LNCaP clone FGC (cell line): Measurements from ENCODE around the gene NEMP1.

Experiments used
- DNase-seq: peaks from one replicate; pipeline ENCODE4 v3.0.0-alpha.2; 2011; ENCODE audit warnings: low read depth
- H3K4me3 ChIP-seq: 2 replicates; pipeline ENCODE4 v1.5.1; 2011; ENCODE audit warnings: mild to moderate bottlenecking, low read depth, low read length, control low read depth
- CTCF ChIP-seq: IDR thresholded peaks from 2 replicates; pipeline ENCODE4 v1.5.1; 2012; ENCODE audit warnings: mild to moderate bottlenecking; ENCODE audit not compliant: control insufficient read depth, insufficient read depth; ENCODE audit errors: extremely low read depth

The NEMP1 gene

GRCh38 chr12:57049119-57049446, 29.5 kb downstream of the NEMP1 start:
- TF ChIP-seq CTCF: no peak
- no peak overlapping the region for H3K4me3 ChIP-seq
- DNase-seq: no peak

GRCh38 chr12:57048423-57049118, 30.0 kb downstream of the NEMP1 start:
- no peak for TF ChIP-seq CTCF
- H3K4me3 ChIP-seq: no peak overlapping the region
- no peak for DNase-seq

GRCh38 chr12:57047981-57048380, 30.6 kb downstream of the NEMP1 start:
- TF ChIP-seq CTCF: no peak

GRCh38 chr12:57046947-57047890, 31.4 kb downstream of the NEMP1 start:
- TF ChIP-seq CTCF: no peak

More at GRCh38 chr12:57047981-57048380, 30.6 kb downstream of the NEMP1 start:
- DNase-seq: no peak
- no peak overlapping the region for H3K4me3 ChIP-seq

GRCh38 chr12:57046086-57046791, 32.4 kb downstream of the NEMP1 start:
- no peak for DNase-seq
- no peak for TF ChIP-seq CTCF

More at GRCh38 chr12:57046947-57047890, 31.4 kb downstream of the NEMP1 start:
- DNase-seq: no peak
- H3K4me3 ChIP-seq: no peak overlapping the region

GRCh38 chr12:57044889-57045288, 33.7 kb downstream of the NEMP1 start:
- TF ChIP-seq CTCF: no peak
- no peak for DNase-seq
- H3K4me3 ChIP-seq: no peak overlapping the region

More at GRCh38 chr12:57046086-57046791, 32.4 kb downstream of the NEMP1 start:
- no peak overlapping the region for H3K4me3 ChIP-seq
